WTC11 (cell line): ENCODE data around the gene SRD5A1. TPM values are rescaled to one million over a fixed set of nuclear protein-coding genes. Genes with fewer than 3 reads are reported as not detected.

Experiments used
- ATAC-seq: fragments of 200-7000 bp; cut with Tn5 transposase; 2 replicates; pipeline ENCODE4 v1.10.0; 2021; ENCODE audit warnings: mild to moderate bottlenecking, moderate library complexity
- CTCF ChIA-PET: fragments of 300-600 bp; sonication (Branson Sonifier 250); formaldehyde crosslinking; loops from one replicate; lab custom pipeline; 2021; ENCODE audit warnings: antibody characterized with exemption; lab: Charles Lee
- POLR2A ChIA-PET: fragments of 350-600 bp; sonication (Branson Sonifier 250); formaldehyde crosslinking; loops from one replicate; lab custom pipeline; 2021; ENCODE audit warnings: antibody characterized with exemption; lab: Charles Lee
- DNase-seq: peaks from one replicate; pipeline ENCODE4 v3.0.0; 2021; ENCODE audit warnings: low spot score
- H3K27ac Mint-ChIP-seq: 2 replicates; pipeline ENCODE4 v1.8.0; 2021; ENCODE audit warnings: mixed read lengths
- H3K27me3 Mint-ChIP-seq: 2 replicates; pipeline ENCODE4 v1.8.0; 2021; ENCODE audit warnings: low read depth, mild to moderate bottlenecking, moderate library complexity, mixed read lengths
- H3K36me3 Mint-ChIP-seq: 2 replicates; pipeline ENCODE4 v1.8.0; 2021; ENCODE audit warnings: mixed read lengths
- H3K4me1 Mint-ChIP-seq: 2 replicates; pipeline ENCODE4 v1.8.0; 2022; ENCODE audit warnings: mixed read lengths
- H3K4me3 Mint-ChIP-seq: 2 replicates; pipeline ENCODE4 v1.8.0; 2021; ENCODE audit warnings: mild to moderate bottlenecking, moderate library complexity, mixed read lengths
- H3K9me3 Mint-ChIP-seq: 2 replicates; pipeline ENCODE4 v1.8.0; 2021; ENCODE audit warnings: mixed read lengths
- ERG ChIP-seq: fragments of 250-450 bp; sonication (Bioruptor Pico); IDR thresholded peaks from 2 replicates; pipeline ENCODE4 v1.8.0; 2021; ENCODE audit warnings: mild to moderate bottlenecking
- ETV6 ChIP-seq: sonication (generic); formaldehyde crosslinking; IDR thresholded peaks from 2 replicates; pipeline ENCODE4 v1.8.1; 2022; ENCODE audit warnings: mild to moderate bottlenecking, missing genetic modification reagents
- FOXJ3 ChIP-seq: sonication (generic); formaldehyde crosslinking; IDR thresholded peaks from 2 replicates; pipeline ENCODE4 v1.9.0; 2021; ENCODE audit warnings: missing genetic modification reagents, mild to moderate bottlenecking, borderline replicate concordance
- FOXK1 ChIP-seq: sonication (generic); formaldehyde crosslinking; IDR thresholded peaks from 2 replicates; pipeline ENCODE4 v1.8.0; 2022; ENCODE audit warnings: mild to moderate bottlenecking, moderate library complexity, missing genetic modification reagents
- FOXP1 ChIP-seq: sonication (generic); formaldehyde crosslinking; IDR thresholded peaks from 2 replicates; pipeline ENCODE4 v1.8.0; 2022; ENCODE audit warnings: missing genetic modification reagents, mild to moderate bottlenecking, moderate library complexity, borderline replicate concordance
- FOXP4 ChIP-seq: sonication (generic); formaldehyde crosslinking; IDR thresholded peaks from 2 replicates; pipeline ENCODE4 v1.8.0; 2022; ENCODE audit warnings: mild to moderate bottlenecking, missing genetic modification reagents
- GTF2I ChIP-seq: fragments of 250-450 bp; sonication (Bioruptor Pico); conservative IDR thresholded peaks from 2 replicates; pipeline ENCODE4 v1.4.0; 2021; ENCODE audit warnings: mild to moderate bottlenecking
- JUN ChIP-seq: sonication (generic); formaldehyde crosslinking; IDR thresholded peaks from 2 replicates; pipeline ENCODE4 v1.8.0; 2023; ENCODE audit warnings: mild to moderate bottlenecking, missing genetic modification reagents
- NR1H2 ChIP-seq: sonication (generic); formaldehyde crosslinking; IDR thresholded peaks from 2 replicates; pipeline ENCODE4 v1.9.0; 2021; ENCODE audit warnings: mild to moderate bottlenecking, moderate library complexity, missing genetic modification reagents
- OVOL2 ChIP-seq: fragments of 250-450 bp; sonication (Bioruptor Pico); IDR thresholded peaks from 2 replicates; pipeline ENCODE4 v1.9.0; 2021; ENCODE audit warnings: mild to moderate bottlenecking, borderline replicate concordance
- RORB ChIP-seq: fragments of 250-450 bp; sonication (Bioruptor Pico); IDR thresholded peaks from 2 replicates; pipeline ENCODE4 v1.9.0; 2021; ENCODE audit warnings: mild to moderate bottlenecking
- SMAD3 ChIP-seq: sonication (generic); formaldehyde crosslinking; IDR thresholded peaks from 2 replicates; pipeline ENCODE4 v1.8.0; 2022; ENCODE audit warnings: missing genetic modification reagents, mild to moderate bottlenecking, borderline replicate concordance
- TCF7 ChIP-seq: sonication (generic); formaldehyde crosslinking; IDR thresholded peaks from 2 replicates; pipeline ENCODE4 v1.8.0; 2022; ENCODE audit warnings: mild to moderate bottlenecking, low read depth, missing genetic modification reagents, moderate library complexity
- TP53 ChIP-seq: sonication (generic); formaldehyde crosslinking; IDR thresholded peaks from 2 replicates; pipeline ENCODE4 v1.8.1; 2023; ENCODE audit warnings: mild to moderate bottlenecking, missing genetic modification reagents
- ZNF121 ChIP-seq: sonication (generic); formaldehyde crosslinking; IDR thresholded peaks from 2 replicates; pipeline ENCODE4 v1.8.0; 2023; ENCODE audit warnings: missing genetic modification reagents
- ZNF232 ChIP-seq: sonication (generic); formaldehyde crosslinking; IDR thresholded peaks from 2 replicates; pipeline ENCODE4 v1.8.0; 2022; ENCODE audit warnings: mild to moderate bottlenecking, missing genetic modification reagents
- ZNF512 ChIP-seq: sonication (generic); formaldehyde crosslinking; IDR thresholded peaks from 2 replicates; pipeline ENCODE4 v1.8.1; 2022; ENCODE audit warnings: missing genetic modification reagents, borderline replicate concordance
- total RNA-seq: library from RNA; stranded (reverse); gene quantifications from 3 replicates; pipeline ENCODE4 v1.2.3, GENCODE V29; 2021
- TF ChIP-seq, protein P1 (sequence below): sonication (generic); formaldehyde crosslinking; IDR thresholded peaks from 2 replicates; pipeline ENCODE4 v1.8.1; 2022; ENCODE audit warnings: mild to moderate bottlenecking, missing genetic modification reagents, moderate library complexity, borderline replicate concordance
- TF ChIP-seq, protein P2 (sequence below): sonication (generic); formaldehyde crosslinking; IDR thresholded peaks from 2 replicates; pipeline ENCODE4 v1.8.1; 2022; ENCODE audit warnings: mild to moderate bottlenecking, moderate library complexity, missing genetic modification reagents
- TF ChIP-seq, protein P3 (sequence below): sonication (generic); formaldehyde crosslinking; IDR thresholded peaks from 2 replicates; pipeline ENCODE4 v1.8.0; 2022; ENCODE audit warnings: mild to moderate bottlenecking, missing genetic modification reagents
- TF ChIP-seq, protein P4 (sequence below): sonication (generic); formaldehyde crosslinking; IDR thresholded peaks from 2 replicates; pipeline ENCODE4 v1.8.1; 2023; ENCODE audit warnings: mild to moderate bottlenecking, missing genetic modification reagents
- TF ChIP-seq, protein P5 (sequence below): sonication (generic); formaldehyde crosslinking; IDR thresholded peaks from 2 replicates; pipeline ENCODE4 v1.8.1; 2023; ENCODE audit warnings: mild to moderate bottlenecking, missing genetic modification reagents

The SRD5A1 gene
- total RNA-seq, 1 experiment from 2014 or later = 36.9 TPM

DNA sequence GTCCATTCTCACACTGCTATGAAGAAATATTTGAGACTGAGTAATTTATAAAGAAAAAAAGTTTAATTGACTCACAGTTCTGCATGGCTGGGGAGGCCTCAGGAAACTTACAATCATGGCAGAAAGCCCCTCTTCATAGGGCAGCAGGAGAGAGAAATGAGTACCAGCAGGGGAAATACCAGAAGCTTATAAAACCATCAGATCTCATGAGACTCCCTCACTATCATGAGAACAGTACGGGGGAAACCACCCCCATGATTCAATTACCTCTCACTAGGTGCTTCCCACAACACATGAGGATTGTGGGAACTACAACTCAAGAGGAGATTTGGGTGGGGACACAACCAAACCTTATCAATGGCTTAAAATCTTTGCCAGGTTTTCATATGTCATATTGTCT is 59.7 kb downstream of the SRD5A1 start (continued):
- TF ChIP-seq TCF7 = no peak
- TF ChIP-seq, protein P1, sequence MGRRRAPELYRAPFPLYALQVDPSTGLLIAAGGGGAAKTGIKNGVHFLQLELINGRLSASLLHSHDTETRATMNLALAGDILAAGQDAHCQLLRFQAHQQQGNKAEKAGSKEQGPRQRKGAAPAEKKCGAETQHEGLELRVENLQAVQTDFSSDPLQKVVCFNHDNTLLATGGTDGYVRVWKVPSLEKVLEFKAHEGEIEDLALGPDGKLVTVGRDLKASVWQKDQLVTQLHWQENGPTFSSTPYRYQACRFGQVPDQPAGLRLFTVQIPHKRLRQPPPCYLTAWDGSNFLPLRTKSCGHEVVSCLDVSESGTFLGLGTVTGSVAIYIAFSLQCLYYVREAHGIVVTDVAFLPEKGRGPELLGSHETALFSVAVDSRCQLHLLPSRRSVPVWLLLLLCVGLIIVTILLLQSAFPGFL (CRISPR knock-in tag) = no peak
- TF ChIP-seq, protein P2, sequence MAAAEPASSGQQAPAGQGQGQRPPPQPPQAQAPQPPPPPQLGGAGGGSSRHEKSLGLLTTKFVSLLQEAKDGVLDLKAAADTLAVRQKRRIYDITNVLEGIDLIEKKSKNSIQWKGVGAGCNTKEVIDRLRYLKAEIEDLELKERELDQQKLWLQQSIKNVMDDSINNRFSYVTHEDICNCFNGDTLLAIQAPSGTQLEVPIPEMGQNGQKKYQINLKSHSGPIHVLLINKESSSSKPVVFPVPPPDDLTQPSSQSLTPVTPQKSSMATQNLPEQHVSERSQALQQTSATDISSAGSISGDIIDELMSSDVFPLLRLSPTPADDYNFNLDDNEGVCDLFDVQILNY (CRISPR knock-in tag) = no peak
- no peak for TF ChIP-seq JUN
- TF ChIP-seq GTF2I (CRISPR knock-in tag) = no peak
- TF ChIP-seq, protein P3, sequence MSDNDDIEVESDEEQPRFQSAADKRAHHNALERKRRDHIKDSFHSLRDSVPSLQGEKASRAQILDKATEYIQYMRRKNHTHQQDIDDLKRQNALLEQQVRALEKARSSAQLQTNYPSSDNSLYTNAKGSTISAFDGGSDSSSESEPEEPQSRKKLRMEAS = no peak
- no peak for TF ChIP-seq FOXP4 (CRISPR knock-in tag)
- TF ChIP-seq FOXK1 (CRISPR knock-in tag) = no peak
- TF ChIP-seq ZNF232 (CRISPR knock-in tag) = no peak

GRCh38 chr5:6698696-6699095 is 65.5 kb downstream of the SRD5A1 start:
- ChIA-PET POLR2A (no interaction called here), CTCF (no interaction called here)
- Mint-ChIP-seq H3K9me3 (no peaks in the 10 kb centered on the region), H3K36me3 (no peaks in the 10 kb centered on the region), H3K27ac (no peak overlapping the region), H3K4me3 (no peak overlapping the region), H3K27me3 (no peaks in the 10 kb centered on the region; the same call in 1 of the 2 replicates), H3K4me1 (peaks cover 23% of the 10 kb centered on the region)
- TF ChIP-seq RORB (CRISPR knock-in tag) (no peak), FOXP4 (CRISPR knock-in tag) (no peak), NR1H2 (CRISPR knock-in tag) (no peak), OVOL2 (CRISPR knock-in tag) (no peak), FOXJ3 (no peak), ZNF121 (CRISPR knock-in tag) (no peak)
- TF ChIP-seq, protein P4, sequence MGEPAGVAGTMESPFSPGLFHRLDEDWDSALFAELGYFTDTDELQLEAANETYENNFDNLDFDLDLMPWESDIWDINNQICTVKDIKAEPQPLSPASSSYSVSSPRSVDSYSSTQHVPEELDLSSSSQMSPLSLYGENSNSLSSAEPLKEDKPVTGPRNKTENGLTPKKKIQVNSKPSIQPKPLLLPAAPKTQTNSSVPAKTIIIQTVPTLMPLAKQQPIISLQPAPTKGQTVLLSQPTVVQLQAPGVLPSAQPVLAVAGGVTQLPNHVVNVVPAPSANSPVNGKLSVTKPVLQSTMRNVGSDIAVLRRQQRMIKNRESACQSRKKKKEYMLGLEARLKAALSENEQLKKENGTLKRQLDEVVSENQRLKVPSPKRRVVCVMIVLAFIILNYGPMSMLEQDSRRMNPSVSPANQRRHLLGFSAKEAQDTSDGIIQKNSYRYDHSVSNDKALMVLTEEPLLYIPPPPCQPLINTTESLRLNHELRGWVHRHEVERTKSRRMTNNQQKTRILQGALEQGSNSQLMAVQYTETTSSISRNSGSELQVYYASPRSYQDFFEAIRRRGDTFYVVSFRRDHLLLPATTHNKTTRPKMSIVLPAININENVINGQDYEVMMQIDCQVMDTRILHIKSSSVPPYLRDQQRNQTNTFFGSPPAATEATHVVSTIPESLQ (CRISPR knock-in tag) = no peak
- DNase-seq = no peak
- ATAC-seq = no peak

DNA sequence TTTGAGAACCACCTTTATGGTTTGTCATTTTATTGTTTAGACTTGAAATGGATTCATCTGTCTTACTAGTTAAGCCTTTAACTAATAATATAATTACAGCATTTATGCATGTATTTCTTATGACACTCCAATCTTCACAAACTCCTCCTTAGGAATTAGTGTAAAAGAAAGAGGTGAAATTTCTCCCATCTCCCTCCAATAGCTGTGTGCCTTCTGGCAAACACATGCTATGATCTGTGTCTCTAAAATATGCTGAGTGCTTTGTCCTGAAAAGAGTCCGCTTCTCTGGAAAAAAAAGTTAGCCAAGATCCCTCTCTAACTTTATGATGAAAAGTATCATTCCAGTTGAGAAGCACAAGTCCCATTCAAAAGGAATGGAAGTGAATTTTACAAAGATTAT is 66.1 kb downstream of the SRD5A1 start:
- no peak for ATAC-seq
- no peaks in the 10 kb centered on the region for H3K9me3 Mint-ChIP-seq
- POLR2A ChIA-PET = no interaction called here
- no peak overlapping the region for H3K4me3 Mint-ChIP-seq
- H3K27ac Mint-ChIP-seq = no peak overlapping the region
- H3K4me1 Mint-ChIP-seq = peaks cover 23% of the 10 kb centered on the region
- DNase-seq = no peak
- H3K36me3 Mint-ChIP-seq = no peaks in the 10 kb centered on the region
- no peaks in the 10 kb centered on the region; the same call in 1 of the 2 replicates for H3K27me3 Mint-ChIP-seq
- CTCF ChIA-PET = interaction anchor here (1.7 kb wide), 1 partner anchor 13 kb away, joined by 5 read pairs; the partner anchor contains the start of gene TENT4A
- TF ChIP-seq FOXP1 (CRISPR knock-in tag) = no peak
- TF ChIP-seq, protein P5, sequence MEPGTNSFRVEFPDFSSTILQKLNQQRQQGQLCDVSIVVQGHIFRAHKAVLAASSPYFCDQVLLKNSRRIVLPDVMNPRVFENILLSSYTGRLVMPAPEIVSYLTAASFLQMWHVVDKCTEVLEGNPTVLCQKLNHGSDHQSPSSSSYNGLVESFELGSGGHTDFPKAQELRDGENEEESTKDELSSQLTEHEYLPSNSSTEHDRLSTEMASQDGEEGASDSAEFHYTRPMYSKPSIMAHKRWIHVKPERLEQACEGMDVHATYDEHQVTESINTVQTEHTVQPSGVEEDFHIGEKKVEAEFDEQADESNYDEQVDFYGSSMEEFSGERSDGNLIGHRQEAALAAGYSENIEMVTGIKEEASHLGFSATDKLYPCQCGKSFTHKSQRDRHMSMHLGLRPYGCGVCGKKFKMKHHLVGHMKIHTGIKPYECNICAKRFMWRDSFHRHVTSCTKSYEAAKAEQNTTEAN (CRISPR knock-in tag) = no peak
- TF ChIP-seq ZNF121 (CRISPR knock-in tag) = no peak
- no peak for TF ChIP-seq ERG (CRISPR knock-in tag)
- no peak for TF ChIP-seq ZNF512 (CRISPR knock-in tag)
- no peak for TF ChIP-seq ETV6 (CRISPR knock-in tag)
- TF ChIP-seq TP53 (CRISPR knock-in tag) = no peak
- TF ChIP-seq SMAD3 (CRISPR knock-in tag) = no peak
